PC-9 (cell line): ENCODE results near the gene ADGRG7.

ENCODE experiments used
- EZH2 ChIP-seq: fragments of 200-600 bp; sonication (generic); IDR thresholded peaks from 2 replicates; pipeline ENCODE4 v1.8.0; 2017; ENCODE audit warnings: antibody characterized with exemption, low read depth
- TF ChIP-seq, protein P1 (sequence below): fragments of 200-600 bp; sonication (generic); conservative IDR thresholded peaks from 2 replicates; pipeline ENCODE4 v1.6.1; 2017; ENCODE audit warnings: mixed run types, antibody characterized with exemption, mild to moderate bottlenecking, moderate library complexity

DNA sequence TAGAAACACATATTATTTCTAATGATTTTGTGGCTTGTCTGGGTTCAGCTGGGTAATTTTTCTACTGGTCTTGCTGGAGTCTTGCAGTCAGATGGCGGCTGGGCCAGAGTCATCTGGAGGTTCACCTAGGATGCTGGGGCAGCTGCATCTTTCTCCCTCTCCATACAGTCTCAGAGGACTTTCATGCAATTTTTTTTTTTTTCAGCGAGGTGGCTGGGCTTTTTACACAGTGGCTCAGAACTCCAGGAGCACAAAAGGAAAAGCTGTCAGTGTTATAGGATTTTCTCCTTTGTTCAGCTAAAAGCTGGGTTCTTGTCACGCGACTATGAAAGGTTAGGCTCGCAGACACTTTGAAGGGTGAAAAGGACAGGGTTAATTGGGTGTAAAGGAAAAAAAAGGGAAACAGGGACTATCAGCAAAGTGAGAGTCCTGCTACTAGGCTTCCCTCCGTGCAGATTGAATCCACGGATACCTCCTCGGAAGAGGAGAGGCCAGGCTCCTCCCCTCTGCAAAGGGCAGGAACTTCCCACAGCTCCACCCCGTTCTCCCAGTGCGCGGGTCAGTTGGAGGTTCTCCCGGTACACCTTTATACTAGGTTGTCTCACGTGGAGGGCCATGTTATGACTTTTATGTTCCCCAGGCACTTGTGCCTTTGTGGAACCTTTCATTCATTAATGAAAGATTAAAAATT is 44.3 kb downstream of the ADGRG7 start:
- TF ChIP-seq, protein P1, sequence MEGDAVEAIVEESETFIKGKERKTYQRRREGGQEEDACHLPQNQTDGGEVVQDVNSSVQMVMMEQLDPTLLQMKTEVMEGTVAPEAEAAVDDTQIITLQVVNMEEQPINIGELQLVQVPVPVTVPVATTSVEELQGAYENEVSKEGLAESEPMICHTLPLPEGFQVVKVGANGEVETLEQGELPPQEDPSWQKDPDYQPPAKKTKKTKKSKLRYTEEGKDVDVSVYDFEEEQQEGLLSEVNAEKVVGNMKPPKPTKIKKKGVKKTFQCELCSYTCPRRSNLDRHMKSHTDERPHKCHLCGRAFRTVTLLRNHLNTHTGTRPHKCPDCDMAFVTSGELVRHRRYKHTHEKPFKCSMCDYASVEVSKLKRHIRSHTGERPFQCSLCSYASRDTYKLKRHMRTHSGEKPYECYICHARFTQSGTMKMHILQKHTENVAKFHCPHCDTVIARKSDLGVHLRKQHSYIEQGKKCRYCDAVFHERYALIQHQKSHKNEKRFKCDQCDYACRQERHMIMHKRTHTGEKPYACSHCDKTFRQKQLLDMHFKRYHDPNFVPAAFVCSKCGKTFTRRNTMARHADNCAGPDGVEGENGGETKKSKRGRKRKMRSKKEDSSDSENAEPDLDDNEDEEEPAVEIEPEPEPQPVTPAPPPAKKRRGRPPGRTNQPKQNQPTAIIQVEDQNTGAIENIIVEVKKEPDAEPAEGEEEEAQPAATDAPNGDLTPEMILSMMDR: no peak
- no peak for TF ChIP-seq EZH2
